Spleen (tissue), 7 donors: ENCODE data around the gene BRAF.
"Not testable (repeated sequence)": the region's sequence is repeated elsewhere in the genome, so short reads cannot be mapped to it uniquely, and the experiment has no call there.

Source experiments
- CTCF ChIP-seq, 11 experiments: fragments of 200-600 bp in 7 of 11; fragments of 450-650 bp in 4 of 11; sonication (generic) in 4 of 11; IDR thresholded peaks in 8 of 11; conservative IDR thresholded peaks in 3 of 11; 1 replicate in 7 of 11; 2 replicates in 4 of 11; pipeline versions ENCODE4 v1.4.0 to v1.8.0; 2016 to 2021; ENCODE audit warnings: antibody characterized with exemption in 11 of 11, inconsistent platforms in 4 of 11, mild to moderate bottlenecking in 1 of 11
- POLR2A ChIP-seq, 3 donors: fragments of 450-650 bp; IDR thresholded peaks; one replicate each; pipeline ENCODE4 v1.5.1; 2017; ENCODE audit warnings: antibody characterized with exemption in 3 of 3, mild to moderate bottlenecking in 1 of 3
- donor health status: DM: no; HTN: no; CAD: no; lungs with moderate emphysema.
- donor health status: DM: no; HTN: no; CAD: no.
- donor health status: DM: no; HTN: no; CAD: no.

DNA sequence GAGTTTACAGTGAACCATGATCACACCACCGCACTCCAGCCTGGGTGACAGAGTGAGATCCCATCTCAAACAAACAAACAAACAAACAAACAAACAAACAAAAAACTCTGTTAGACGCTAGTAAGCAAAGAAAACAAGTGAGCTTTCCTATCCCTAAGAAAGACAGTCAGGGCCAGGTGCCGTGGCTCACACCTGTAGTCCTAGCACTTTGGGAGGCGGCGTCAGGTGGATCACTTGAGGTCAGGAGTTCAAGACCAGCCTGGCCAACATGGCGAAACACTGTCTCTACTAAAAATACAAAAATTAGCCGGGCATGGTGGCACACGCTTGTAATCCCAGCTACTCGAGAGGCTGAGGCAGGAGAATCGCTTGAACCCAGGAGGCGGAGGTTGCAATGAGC is 247.8 kb downstream of the BRAF start:
- TF ChIP-seq CTCF (IDR thresholded peaks at IDR 0.05 in 8 of 11, conservative IDR thresholded peaks at IDR 0.05 in 3 of 11); POLR2A (IDR thresholded peaks at IDR 0.05): not testable (repeated sequence)
